Smooth muscle cell (in vitro differentiated cells): ENCODE data around the gene OR51F2. TPM values are rescaled to one million over a fixed set of nuclear protein-coding genes. Genes with fewer than 3 reads are reported as not detected.

Experiments used
- DNase-seq: peaks from one replicate; lab custom pipeline; 2025; ENCODE audit not compliant: unreplicated experiment; lab: John Stamatoyannopoulos, UW
- H2AFZ ChIP-seq: fragments of 200-600 bp; sonication (generic); 2 replicates; pipeline ENCODE4 v1.6.0; 2016; ENCODE audit warnings: antibody characterized with exemption, low read depth, mild to moderate bottlenecking
- H3F3A ChIP-seq: fragments of 200-600 bp; sonication (generic); 2 replicates; pipeline ENCODE4 v1.6.0; 2017; ENCODE audit warnings: antibody characterized with exemption, low read depth
- H3K27ac ChIP-seq: fragments of 200-600 bp; sonication (generic); 2 replicates; pipeline ENCODE4 v1.5.1; 2016; ENCODE audit warnings: low read depth, mild to moderate bottlenecking
- H3K27me3 ChIP-seq: fragments of 200-600 bp; sonication (generic); 2 replicates; pipeline ENCODE4 v1.6.1; 2016; ENCODE audit warnings: low read depth, mild to moderate bottlenecking
- H3K36me3 ChIP-seq: fragments of 200-600 bp; sonication (generic); 2 replicates; pipeline ENCODE4 v1.5.1; 2016; ENCODE audit warnings: low read depth
- H3K4me1 ChIP-seq: fragments of 200-600 bp; sonication (generic); 2 replicates; pipeline ENCODE4 v1.5.1; 2016; ENCODE audit warnings: low read depth
- H3K4me2 ChIP-seq: fragments of 200-600 bp; sonication (generic); 2 replicates; pipeline ENCODE4 v1.6.0; 2016; ENCODE audit warnings: mild to moderate bottlenecking
- H3K4me3 ChIP-seq: fragments of 200-600 bp; sonication (generic); 2 replicates; pipeline ENCODE4 v1.5.1; 2016; ENCODE audit warnings: mild to moderate bottlenecking
- H3K79me2 ChIP-seq: fragments of 200-600 bp; sonication (generic); 2 replicates; pipeline ENCODE4 v1.6.0; 2016; ENCODE audit warnings: low read depth, mild to moderate bottlenecking
- H3K9ac ChIP-seq: fragments of 200-600 bp; sonication (generic); 2 replicates; pipeline ENCODE4 v1.6.0; 2016; ENCODE audit warnings: low read depth
- H3K9me3 ChIP-seq: fragments of 200-600 bp; sonication (generic); replicated peaks from 2 replicates; pipeline ENCODE4 v1.5.1; 2016; ENCODE audit warnings: low read depth
- H4K20me1 ChIP-seq: fragments of 200-600 bp; sonication (generic); 2 replicates; pipeline ENCODE4 v1.6.0; 2016; ENCODE audit warnings: low read depth
- CTCF ChIP-seq: fragments of 200-600 bp; sonication (generic); IDR thresholded peaks from 2 replicates; pipeline ENCODE4 v1.5.1; 2017; ENCODE audit warnings: borderline replicate concordance, mild to moderate bottlenecking, antibody characterized with exemption; ENCODE audit not compliant: insufficient read depth, poor library complexity, severe bottlenecking
- WGBS: methylation state at CpG from one replicate; pipeline ENCODE4 v1.1.7; 2016; ENCODE audit warnings: low lambda C conversion rate; 5-methylcytosine and 5-hydroxymethylcytosine counted together
- polyA plus RNA-seq: library from polyadenylated mRNA; unstranded; fragments of >200 nt; fragmentation: Nextera tagmentation; extraction: Ambion mirVana; gene quantifications from 2 replicates; pipeline ENCODE4 v1.2.1, GENCODE V29; 2016
- total RNA-seq: library from RNA; depleted of rRNA; stranded (reverse); fragments of >200 nt; gene quantifications from 2 replicates; pipeline ENCODE4 v1.2.3, GENCODE V29; 2014

Gene OR51F2
- total and polyA plus RNA-seq, 2 experiments from 2014 or later: not detected

GRCh38 chr11:4809246-4809645 is 11.9 kb upstream of the OR51F2 start:
- WGBS: 93% methylated on average over 2 of the region's 2 CpGs
- Histone ChIP-seq H4K20me1 (no peaks in the 10 kb centered on the region), H3K4me1 (no peaks in the 10 kb centered on the region), H3K79me2 (no peaks in the 10 kb centered on the region), H3K36me3 (no peaks in the 10 kb centered on the region), H3F3A (no peaks in the 10 kb centered on the region), H3K27ac (no peak overlapping the region), H3K4me3 (no peak overlapping the region), H2AFZ (no peak overlapping the region), H3K9ac (no peak overlapping the region), H3K4me2 (no peak overlapping the region), H3K27me3 (no peaks in the 10 kb centered on the region), H3K9me3 (no peaks in the 10 kb centered on the region)
- DNase-seq: no peak
- TF ChIP-seq CTCF: no peak

- no peaks in the 10 kb centered on the region for H3K9me3 ChIP-seq
- H4K20me1 ChIP-seq: no peaks in the 10 kb centered on the region
- no peak overlapping the region for H3K9ac ChIP-seq
- H3K27me3 ChIP-seq: no peaks in the 10 kb centered on the region
- H3K79me2 ChIP-seq: no peaks in the 10 kb centered on the region
- no peak overlapping the region for H3K27ac ChIP-seq
- H3K4me2 ChIP-seq: no peak overlapping the region
- TF ChIP-seq CTCF: no peak
- H3K4me3 ChIP-seq: no peak overlapping the region
- no peaks in the 10 kb centered on the region for H3K4me1 ChIP-seq
- no peak overlapping the region for H2AFZ ChIP-seq
- no peaks in the 10 kb centered on the region for H3K36me3 ChIP-seq
- no peaks in the 10 kb centered on the region for H3F3A ChIP-seq
- DNase-seq: no peak
Observed at GRCh38 chr11:4825132-4825531, 4.0 kb downstream of the OR51F2 start.

- Histone ChIP-seq H3F3A (no peaks in the 10 kb centered on the region), H4K20me1 (no peaks in the 10 kb centered on the region), H3K27ac (no peak overlapping the region), H3K9ac (no peak overlapping the region), H2AFZ (no peak overlapping the region), H3K4me2 (no peak overlapping the region), H3K36me3 (no peaks in the 10 kb centered on the region), H3K9me3 (no peaks in the 10 kb centered on the region), H3K4me3 (no peak overlapping the region), H3K4me1 (no peaks in the 10 kb centered on the region), H3K79me2 (no peaks in the 10 kb centered on the region), H3K27me3 (no peaks in the 10 kb centered on the region)
- DNase-seq: no peak
- peak; percentile 28 for TF ChIP-seq CTCF
Observed at GRCh38 chr11:4826425-4826824, 5.3 kb downstream of the OR51F2 start.

- no peak overlapping the region for H3K27ac ChIP-seq
- H3K4me2 ChIP-seq: no peak overlapping the region
- no peaks in the 10 kb centered on the region for H3K79me2 ChIP-seq
- no peak overlapping the region for H3K4me3 ChIP-seq
- no peaks in the 10 kb centered on the region for H3K9me3 ChIP-seq
- no peak overlapping the region for H3K9ac ChIP-seq
- no peaks in the 10 kb centered on the region for H4K20me1 ChIP-seq
- no peaks in the 10 kb centered on the region for H3K27me3 ChIP-seq
- H3F3A ChIP-seq: no peaks in the 10 kb centered on the region
- DNase-seq: no peak
- H2AFZ ChIP-seq: no peak overlapping the region
- no peak for TF ChIP-seq CTCF
- H3K36me3 ChIP-seq: no peaks in the 10 kb centered on the region
- H3K4me1 ChIP-seq: no peaks in the 10 kb centered on the region
- WGBS: 63% methylated on average over 1 of the region's 1 CpG
Observed at GRCh38 chr11:4830346-4830745, 9.2 kb downstream of the OR51F2 start.
